Measurements from ENCODE around the gene ANKRD31.

Gene ANKRD31

GRCh38 chr5:75091597-75091996 lies 145.1 kb downstream of the ANKRD31 start:
- WGBS (ENCODE audit: extremely low coverage, insufficient coverage, insufficient read length): no CpG with 5 or more reads among the region's 3 CpGs
- H3K18ac ChIP-seq (ENCODE audit: low read length): no peak overlapping the region

GRCh38 chr5:75089662-75090061 lies 147.0 kb downstream of the ANKRD31 start:
- no CpG with 5 or more reads among the region's 1 CpG for WGBS (ENCODE audit: extremely low coverage, insufficient coverage, insufficient read length)
- Histone ChIP-seq H3K36me3 (ENCODE audit: control insufficient read depth in 1 of 2, insufficient read depth in 2 of 2, low read length in 2 of 2) (no peaks in the 10 kb centered on the region), H3K79me1 (ENCODE audit: low read length) (no peaks in the 10 kb centered on the region)

More at GRCh38 chr5:75091597-75091996, 145.1 kb downstream of the ANKRD31 start:
- H2BK12ac ChIP-seq (ENCODE audit: low read length): no peak overlapping the region
- H3K36me3 ChIP-seq (ENCODE audit: control insufficient read depth in 1 of 2, insufficient read depth in 2 of 2, low read length in 2 of 2): no peaks in the 10 kb centered on the region
- H3K79me2 ChIP-seq (ENCODE audit: control insufficient read depth, insufficient read depth, low read length, poor library complexity): no peaks in the 10 kb centered on the region
- no peak overlapping the region for H4K91ac ChIP-seq (ENCODE audit: low read depth, low read length)
- no peak overlapping the region for H3K23ac ChIP-seq (ENCODE audit: low read length)
- no peaks in the 10 kb centered on the region for H3K27me3 ChIP-seq (ENCODE audit: insufficient read depth, low read length)
- no peak overlapping the region for H3K4ac ChIP-seq (ENCODE audit: low read depth, low read length)
- peak; percentile 80 to 87 for DNase-seq
- H3K9me3 ChIP-seq (ENCODE audit: insufficient read depth, low read depth, low read length): no peaks in the 10 kb centered on the region
- no peak overlapping the region for H3K4me2 ChIP-seq (ENCODE audit: low read length)
- H3K4me1 ChIP-seq (ENCODE audit: control insufficient read depth in 1 of 2, insufficient read depth in 2 of 2, low read length in 2 of 2): peaks cover 3% of the 10 kb centered on the region in 2 experiments
- no peak overlapping the region for H3K9ac ChIP-seq (ENCODE audit: low read length)
- H2AK5ac ChIP-seq (ENCODE audit: low read length): no peak overlapping the region
- H3K14ac ChIP-seq (ENCODE audit: low read length): no peak overlapping the region
- no peak overlapping the region for H3K27ac ChIP-seq (ENCODE audit: low read depth, low read length)
- no peak overlapping the region for H2BK5ac ChIP-seq (ENCODE audit: low read depth, low read length, poor library complexity)
- no peak overlapping the region for H4K8ac ChIP-seq (ENCODE audit: low read depth, low read length)
- H3K4me3 ChIP-seq (ENCODE audit: low read depth, low read length): no peak overlapping the region
- H3K79me1 ChIP-seq (ENCODE audit: low read length): no peaks in the 10 kb centered on the region
- H4K12ac ChIP-seq (ENCODE audit: low read depth, low read length): no peak overlapping the region
- no peak overlapping the region for H2BK120ac ChIP-seq (ENCODE audit: insufficient read depth, low read length, poor library complexity)
- H2AFZ ChIP-seq (ENCODE audit: insufficient read depth, low read length, poor library complexity): no peak overlapping the region

GRCh38 chr5:75089137-75089536 lies 147.5 kb downstream of the ANKRD31 start:
- no peaks in the 10 kb centered on the region for H3K79me1 ChIP-seq (ENCODE audit: low read length)
- H3K4me3 ChIP-seq (ENCODE audit: low read depth, low read length): no peak overlapping the region
- no peak overlapping the region for H4K8ac ChIP-seq (ENCODE audit: low read depth, low read length)
- H3K4ac ChIP-seq (ENCODE audit: low read depth, low read length): no peak overlapping the region
- H3K79me2 ChIP-seq (ENCODE audit: control insufficient read depth, insufficient read depth, low read length, poor library complexity): no peaks in the 10 kb centered on the region
- no peaks in the 10 kb centered on the region for H3K9me3 ChIP-seq (ENCODE audit: insufficient read depth, low read depth, low read length)
- no peak overlapping the region for H3K27ac ChIP-seq (ENCODE audit: low read depth, low read length)
- no peak overlapping the region for H4K91ac ChIP-seq (ENCODE audit: low read depth, low read length)
- no peak overlapping the region for H3K23ac ChIP-seq (ENCODE audit: low read length)
- H3K4me1 ChIP-seq (ENCODE audit: control insufficient read depth in 1 of 2, insufficient read depth in 2 of 2, low read length in 2 of 2): peaks cover 3% of the 10 kb centered on the region in 2 experiments
- no peak overlapping the region for H3K9ac ChIP-seq (ENCODE audit: low read length)
- H4K12ac ChIP-seq (ENCODE audit: low read depth, low read length): no peak overlapping the region
- no peak overlapping the region for H2BK120ac ChIP-seq (ENCODE audit: insufficient read depth, low read length, poor library complexity)
- H3K18ac ChIP-seq (ENCODE audit: low read length): no peak overlapping the region
- H2BK5ac ChIP-seq (ENCODE audit: low read depth, low read length, poor library complexity): no peak overlapping the region
- no peaks in the 10 kb centered on the region for H3K27me3 ChIP-seq (ENCODE audit: insufficient read depth, low read length)
- no peak for DNase-seq
- H2BK12ac ChIP-seq (ENCODE audit: low read length): no peak overlapping the region
- no peak overlapping the region for H3K4me2 ChIP-seq (ENCODE audit: low read length)
- H2AK5ac ChIP-seq (ENCODE audit: low read length): no peak overlapping the region
- WGBS (ENCODE audit: extremely low coverage, insufficient coverage, insufficient read length): no CpG with 5 or more reads among the region's 1 CpG
- H2AFZ ChIP-seq (ENCODE audit: insufficient read depth, low read length, poor library complexity): no peak overlapping the region
- H3K36me3 ChIP-seq (ENCODE audit: control insufficient read depth in 1 of 2, insufficient read depth in 2 of 2, low read length in 2 of 2): no peaks in the 10 kb centered on the region
- no peak overlapping the region for H3K14ac ChIP-seq (ENCODE audit: low read length)

More at GRCh38 chr5:75089662-75090061, 147.0 kb downstream of the ANKRD31 start:
- Histone ChIP-seq H3K9ac (ENCODE audit: low read length) (no peak overlapping the region), H3K4me1 (ENCODE audit: control insufficient read depth in 1 of 2, insufficient read depth in 2 of 2, low read length in 2 of 2) (peaks cover 3% of the 10 kb centered on the region in 2 experiments), H3K27me3 (ENCODE audit: insufficient read depth, low read length) (no peaks in the 10 kb centered on the region), H3K79me2 (ENCODE audit: control insufficient read depth, insufficient read depth, low read length, poor library complexity) (no peaks in the 10 kb centered on the region), H2BK5ac (ENCODE audit: low read depth, low read length, poor library complexity) (no peak overlapping the region), H3K14ac (ENCODE audit: low read length) (no peak overlapping the region), H3K4me3 (ENCODE audit: low read depth, low read length) (no peak overlapping the region), H4K8ac (ENCODE audit: low read depth, low read length) (no peak overlapping the region), H3K9me3 (ENCODE audit: insufficient read depth, low read depth, low read length) (no peaks in the 10 kb centered on the region), H4K12ac (ENCODE audit: low read depth, low read length) (no peak overlapping the region), H4K91ac (ENCODE audit: low read depth, low read length) (no peak overlapping the region), H2AFZ (ENCODE audit: insufficient read depth, low read length, poor library complexity) (no peak overlapping the region), H3K18ac (ENCODE audit: low read length) (no peak overlapping the region), H3K27ac (ENCODE audit: low read depth, low read length) (no peak overlapping the region), H3K4ac (ENCODE audit: low read depth, low read length) (no peak overlapping the region), H3K4me2 (ENCODE audit: low read length) (no peak overlapping the region), H2AK5ac (ENCODE audit: low read length) (no peak overlapping the region), H2BK120ac (ENCODE audit: insufficient read depth, low read length, poor library complexity) (no peak overlapping the region), H2BK12ac (ENCODE audit: low read length) (no peak overlapping the region), H3K23ac (ENCODE audit: low read length) (no peak overlapping the region)
- DNase-seq: no peak

DNA sequence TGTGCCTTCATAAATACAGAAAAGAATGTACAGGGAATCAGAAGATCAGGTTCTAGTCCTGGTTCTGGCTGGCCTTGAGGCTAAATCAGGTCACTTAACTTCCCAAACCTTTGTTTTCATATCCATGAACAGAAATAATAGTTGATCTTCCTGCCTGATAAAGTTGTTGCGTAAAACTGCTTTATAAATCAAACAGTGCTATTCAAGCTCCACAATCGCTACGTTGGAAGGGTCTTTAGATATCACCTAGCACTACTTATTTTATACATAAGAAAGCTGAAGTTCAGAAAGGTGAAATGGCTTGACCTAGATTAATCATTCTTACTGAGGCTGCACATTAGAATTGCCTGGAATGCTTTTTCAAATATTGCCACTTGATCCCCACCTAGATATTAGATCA lies 148.0 kb downstream of the ANKRD31 start:
- WGBS (ENCODE audit: extremely low coverage, insufficient coverage, insufficient read length): no CpG with 5 or more reads among the region's 3 CpGs
- no peaks in the 10 kb centered on the region for H3K9me3 ChIP-seq (ENCODE audit: insufficient read depth, low read depth, low read length)

More for the DNA sequence above, 148.0 kb downstream of the ANKRD31 start:
- Histone ChIP-seq H3K14ac (ENCODE audit: low read length) (no peak overlapping the region), H2BK120ac (ENCODE audit: insufficient read depth, low read length, poor library complexity) (no peak overlapping the region), H3K9ac (ENCODE audit: low read length) (no peak overlapping the region), H3K4me2 (ENCODE audit: low read length) (no peak overlapping the region), H3K4me3 (ENCODE audit: low read depth, low read length) (no peak overlapping the region), H2AFZ (ENCODE audit: insufficient read depth, low read length, poor library complexity) (no peak overlapping the region), H3K18ac (ENCODE audit: low read length) (no peak overlapping the region), H4K91ac (ENCODE audit: low read depth, low read length) (no peak overlapping the region), H3K79me1 (ENCODE audit: low read length) (no peaks in the 10 kb centered on the region), H3K27me3 (ENCODE audit: insufficient read depth, low read length) (no peaks in the 10 kb centered on the region), H3K4me1 (ENCODE audit: control insufficient read depth in 1 of 2, insufficient read depth in 2 of 2, low read length in 2 of 2) (peaks cover 3% of the 10 kb centered on the region in 2 experiments), H3K23ac (ENCODE audit: low read length) (no peak overlapping the region), H2BK5ac (ENCODE audit: low read depth, low read length, poor library complexity) (no peak overlapping the region), H2BK12ac (ENCODE audit: low read length) (no peak overlapping the region), H4K12ac (ENCODE audit: low read depth, low read length) (no peak overlapping the region), H3K27ac (ENCODE audit: low read depth, low read length) (no peak overlapping the region), H3K4ac (ENCODE audit: low read depth, low read length) (no peak overlapping the region), H3K36me3 (ENCODE audit: control insufficient read depth in 1 of 2, insufficient read depth in 2 of 2, low read length in 2 of 2) (no peaks in the 10 kb centered on the region), H4K8ac (ENCODE audit: low read depth, low read length) (no peak overlapping the region), H2AK5ac (ENCODE audit: low read length) (no peak overlapping the region), H3K79me2 (ENCODE audit: control insufficient read depth, insufficient read depth, low read length, poor library complexity) (no peaks in the 10 kb centered on the region)
- no peak for DNase-seq
